Breast epithelium (tissue), 3 donors: ENCODE measurements around the gene TDRD12.

Source experiments
- CTCF ChIP-seq, 3 donors: fragments of 450-650 bp; IDR thresholded peaks; one replicate each; pipeline ENCODE4 v1.5.1; 2016 to 2017; ENCODE audit warnings: antibody characterized with exemption in 3 of 3, mild to moderate bottlenecking in 3 of 3, moderate library complexity in 3 of 3
- POLR2A ChIP-seq: fragments of 450-650 bp; IDR thresholded peaks from one replicate; pipeline ENCODE4 v1.6.1; 2016; ENCODE audit warnings: antibody characterized with exemption, mild to moderate bottlenecking, moderate library complexity
- POLR2AphosphoS5 ChIP-seq, 3 donors: sonication (generic); formaldehyde crosslinking; IDR thresholded peaks; one replicate each; pipeline ENCODE4 v1.6.1; 2017; ENCODE audit warnings: antibody characterized with exemption in 3 of 3

DNA sequence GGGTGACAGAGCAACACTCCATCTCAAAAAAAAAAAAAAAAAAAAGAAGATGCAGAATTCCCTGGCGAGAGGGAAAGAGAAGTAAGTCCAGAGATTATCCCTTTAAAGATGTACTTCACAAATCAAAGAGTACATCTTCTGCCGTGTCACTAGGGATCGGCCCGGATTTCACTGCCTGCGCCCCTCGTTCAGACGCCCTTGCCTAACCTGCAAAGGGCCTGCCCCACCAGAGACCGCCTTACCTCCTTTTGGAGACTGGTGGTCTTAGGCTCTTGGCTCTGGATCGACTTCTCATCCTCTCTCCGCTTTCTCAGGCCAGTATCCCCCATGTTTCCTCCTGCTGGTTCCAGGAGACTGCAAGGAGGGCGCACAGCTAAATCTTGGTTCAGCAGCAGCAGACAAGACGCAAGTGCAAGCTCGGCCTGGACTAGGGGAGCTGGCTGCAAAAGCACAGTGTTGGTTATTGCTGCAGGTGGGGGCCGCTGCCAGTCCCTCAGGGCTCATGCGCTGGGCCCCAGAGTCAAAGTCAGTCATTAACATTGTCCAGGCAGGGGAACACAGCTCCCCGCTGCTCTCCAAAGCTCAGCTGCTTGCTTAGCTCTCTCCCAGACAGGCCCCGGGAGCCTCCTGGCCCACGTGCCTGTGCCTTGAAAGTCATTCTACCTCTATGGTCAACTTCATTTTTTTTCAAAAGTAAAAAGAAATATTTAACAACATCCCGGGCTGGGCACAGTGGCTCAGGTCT lies 148.8 kb downstream of the TDRD12 start:
- TF ChIP-seq POLR2A (no peak), CTCF (IDR thresholded peaks at IDR 0.05) (no peak), POLR2AphosphoS5 (IDR thresholded peaks at IDR 0.05) (no peak)
